Nephron progenitor cell (in vitro differentiated cells): ENCODE data around the gene TMEM50A.
"Not testable (repeated sequence)": the region's sequence is repeated elsewhere in the genome, so short reads cannot be mapped to it uniquely, and the experiment has no call there.

Experiments
- DNase-seq: peaks from one replicate; pipeline ENCODE4 v3.0.0; 2021
- H3K27ac Mint-ChIP-seq: 2 replicates; pipeline ENCODE4 v1.8.0; 2021; ENCODE audit warnings: mild to moderate bottlenecking, moderate library complexity, mixed read lengths
- H3K27me3 Mint-ChIP-seq: 2 replicates; pipeline ENCODE4 v1.8.0; 2021; ENCODE audit warnings: mild to moderate bottlenecking, low read depth, mixed read lengths; ENCODE audit not compliant: poor library complexity
- H3K36me3 Mint-ChIP-seq: 2 replicates; pipeline ENCODE4 v1.8.0; 2021; ENCODE audit warnings: low read depth, mixed read lengths
- H3K4me1 Mint-ChIP-seq: 2 replicates; pipeline ENCODE4 v1.8.0; 2021; ENCODE audit warnings: mixed read lengths
- H3K4me3 Mint-ChIP-seq: 2 replicates; pipeline ENCODE4 v1.8.0; 2021; ENCODE audit warnings: mild to moderate bottlenecking, moderate library complexity, mixed read lengths
- H3K9me3 Mint-ChIP-seq: 2 replicates; pipeline ENCODE4 v1.8.0; 2021; ENCODE audit warnings: mild to moderate bottlenecking, moderate library complexity, mixed read lengths
- CTCF ChIP-seq: fragments of 200-600 bp; sonication (generic); IDR thresholded peaks from 2 replicates; pipeline ENCODE4 v1.5.0; 2021; ENCODE audit warnings: antibody characterized with exemption

TMEM50A gene

GRCh38 chr1:25402947-25403803, 65.0 kb downstream of the TMEM50A start:
- not testable (repeated sequence) for H3K9me3 Mint-ChIP-seq, H3K4me3 Mint-ChIP-seq, DNase-seq, H3K27ac Mint-ChIP-seq, H3K36me3 Mint-ChIP-seq, H3K4me1 Mint-ChIP-seq
- peak; percentile 23 for TF ChIP-seq CTCF
- H3K27me3 Mint-ChIP-seq: peaks cover 31% of the 10 kb centered on the region

- H3K9me3 Mint-ChIP-seq, H3K4me3 Mint-ChIP-seq, DNase-seq, H3K36me3 Mint-ChIP-seq, H3K4me1 Mint-ChIP-seq, H3K27ac Mint-ChIP-seq: not testable (repeated sequence)
- H3K27me3 Mint-ChIP-seq: peaks cover 17% of the 10 kb centered on the region
Observed at GRCh38 chr1:25405731-25406305, 67.7 kb downstream of the TMEM50A start.

GRCh38 chr1:25409641-25410427, 71.7 kb downstream of the TMEM50A start:
- not testable (repeated sequence) for H3K4me3 Mint-ChIP-seq, H3K36me3 Mint-ChIP-seq, H3K9me3 Mint-ChIP-seq, DNase-seq, H3K4me1 Mint-ChIP-seq, H3K27me3 Mint-ChIP-seq, H3K27ac Mint-ChIP-seq
